Activated naive CD8-positive, alpha-beta T cell treated with anti-CD3 and anti-CD28 coated beads, Interleukin-2, amount 10 ng/mL, durations not matched to agents 7 days and 5 days (primary cell): Measurements from ENCODE around the gene BMERB1. TPM values are rescaled to one million over a fixed set of nuclear protein-coding genes. Genes with fewer than 3 reads are reported as not detected.
"Not testable (repeated sequence)": the region's sequence is repeated elsewhere in the genome, so short reads cannot be mapped to it uniquely, and the experiment has no call there.

Experiments
- ATAC-seq: fragments of 150-1000 bp; cut with Tn5 transposase; one replicate; pipeline ENCODE4 v1.10.0; 2021; ENCODE audit warnings: low read depth, moderate library complexity
- POLR2A ChIA-PET: fragments of 350-600 bp; sonication (Branson Sonifier 250); formaldehyde crosslinking; loops from one replicate; lab custom pipeline; 2021; ENCODE audit warnings: antibody characterized with exemption; lab: Charles Lee
- DNase-seq: peaks from one replicate; pipeline ENCODE4 v3.0.0; 2021
- H3K27ac Mint-ChIP-seq: one replicate; pipeline ENCODE4 v1.8.0; 2022; ENCODE audit warnings: mild to moderate bottlenecking, mixed read lengths
- H3K27me3 Mint-ChIP-seq: one replicate; pipeline ENCODE4 v1.8.0; 2022; ENCODE audit warnings: mild to moderate bottlenecking, moderate library complexity, mixed read lengths
- H3K36me3 Mint-ChIP-seq: one replicate; pipeline ENCODE4 v1.8.0; 2021; ENCODE audit warnings: mild to moderate bottlenecking, mixed read lengths
- H3K4me1 Mint-ChIP-seq: one replicate; pipeline ENCODE4 v1.8.0; 2021; ENCODE audit warnings: mixed read lengths
- H3K4me3 Mint-ChIP-seq: one replicate; pipeline ENCODE4 v1.8.0; 2022; ENCODE audit warnings: mild to moderate bottlenecking, moderate library complexity, mixed read lengths
- H3K9me3 Mint-ChIP-seq: one replicate; pipeline ENCODE4 v1.8.0; 2021; ENCODE audit warnings: mixed read lengths
- total RNA-seq, 2 experiments: library from RNA; stranded (reverse); gene quantifications; one replicate each; pipeline ENCODE4 v1.2.3, GENCODE V29; 2021

The BMERB1 gene
- 1 to 10 TPM; 3.7 to 4.1 TPM for total RNA-seq

GRCh38 chr16:15434425-15435215 is at the start of gene BMERB1:
TSS of gene BMERB1 (plus strand) at chr16:15434588. CDS start at chr16:15434654, 66 bp downstream.
- Mint-ChIP-seq H3K4me3 (peak within 1 kb of the TSS; percentile 83), H3K27me3 (peaks cover 31% of the 10 kb centered on the region), H3K4me1 (peaks cover 10% of the 10 kb centered on the region), H3K27ac (no peak within 1 kb of the TSS), H3K9me3 (no peaks in the 10 kb centered on the region), H3K36me3 (no peaks in the 10 kb centered on the region)
- ATAC-seq: peak; percentile 70
- POLR2A ChIA-PET: no interaction called here
- DNase-seq: peak; percentile 67

GRCh38 chr16:15388060-15388459 is 46.3 kb upstream of the BMERB1 start:
- ATAC-seq, H3K36me3 Mint-ChIP-seq, H3K27ac Mint-ChIP-seq, H3K9me3 Mint-ChIP-seq, POLR2A ChIA-PET, DNase-seq, H3K4me1 Mint-ChIP-seq, H3K4me3 Mint-ChIP-seq, H3K27me3 Mint-ChIP-seq: not testable (repeated sequence)

- H3K4me1 Mint-ChIP-seq, H3K4me3 Mint-ChIP-seq, H3K27ac Mint-ChIP-seq, H3K9me3 Mint-ChIP-seq, H3K36me3 Mint-ChIP-seq, DNase-seq, POLR2A ChIA-PET, ATAC-seq: not testable (repeated sequence)
- H3K27me3 Mint-ChIP-seq: peaks cover 12% of the 10 kb centered on the region
These were observed 44.5 kb upstream of the BMERB1 start for GRCh38 chr16:15389916-15390315.

GRCh38 chr16:15393025-15393424 is 41.4 kb upstream of the BMERB1 start:
- peaks cover 28% of the 10 kb centered on the region for H3K27me3 Mint-ChIP-seq
- H3K4me3 Mint-ChIP-seq, H3K4me1 Mint-ChIP-seq, POLR2A ChIA-PET, ATAC-seq, DNase-seq, H3K9me3 Mint-ChIP-seq, H3K27ac Mint-ChIP-seq, H3K36me3 Mint-ChIP-seq: not testable (repeated sequence)

- H3K36me3 Mint-ChIP-seq, H3K9me3 Mint-ChIP-seq, H3K27ac Mint-ChIP-seq, POLR2A ChIA-PET, H3K4me1 Mint-ChIP-seq, H3K4me3 Mint-ChIP-seq: not testable (repeated sequence)
- ATAC-seq (peak; percentile 45), DNase-seq (peak; percentile 38)
- peaks cover 35% of the 10 kb centered on the region for H3K27me3 Mint-ChIP-seq
These were observed 38.5 kb upstream of the BMERB1 start, which contains the start of gene MPV17L for GRCh38 chr16:15395631-15396508. TSS of gene MPV17L (plus strand) at chr16:15395754. CDS start at chr16:15395898, 144 bp downstream.

GRCh38 chr16:15396509-15396829 is 37.9 kb upstream of the BMERB1 start:
- H3K9me3 Mint-ChIP-seq, H3K36me3 Mint-ChIP-seq, POLR2A ChIA-PET, H3K4me1 Mint-ChIP-seq, H3K4me3 Mint-ChIP-seq, H3K27ac Mint-ChIP-seq, DNase-seq, ATAC-seq: not testable (repeated sequence)
- peaks cover 35% of the 10 kb centered on the region for H3K27me3 Mint-ChIP-seq

- no peak overlapping the region for H3K27ac Mint-ChIP-seq
- peaks cover 1% of the 10 kb centered on the region for H3K9me3 Mint-ChIP-seq
- DNase-seq: no peak
- H3K27me3 Mint-ChIP-seq: peaks cover 35% of the 10 kb centered on the region
- no peak overlapping the region for H3K4me3 Mint-ChIP-seq
- no peaks in the 10 kb centered on the region for H3K4me1 Mint-ChIP-seq
- ATAC-seq: no peak
- H3K36me3 Mint-ChIP-seq: no peaks in the 10 kb centered on the region
- POLR2A ChIA-PET: no interaction called here
These were observed 37.3 kb upstream of the BMERB1 start for GRCh38 chr16:15396948-15397594.

- no peak overlapping the region for H3K27ac Mint-ChIP-seq
- DNase-seq (no peak), ATAC-seq (no peak)
- H3K9me3 Mint-ChIP-seq: no peaks in the 10 kb centered on the region
- POLR2A ChIA-PET: interaction anchor here (0.5 kb wide), 1 partner anchor 62 kb away, joined by 4 read pairs; no protein-coding TSS in a partner anchor
- no peak overlapping the region for H3K4me3 Mint-ChIP-seq
- no peaks in the 10 kb centered on the region for H3K36me3 Mint-ChIP-seq
- no peaks in the 10 kb centered on the region for H3K4me1 Mint-ChIP-seq
- H3K27me3 Mint-ChIP-seq: peaks cover 33% of the 10 kb centered on the region
These were observed 35.6 kb upstream of the BMERB1 start for GRCh38 chr16:15398618-15399316.

GRCh38 chr16:15399317-15399716 is 35.1 kb upstream of the BMERB1 start:
- Mint-ChIP-seq H3K27me3 (peaks cover 29% of the 10 kb centered on the region), H3K9me3 (no peaks in the 10 kb centered on the region), H3K4me3 (no peak overlapping the region), H3K4me1 (no peaks in the 10 kb centered on the region), H3K27ac (no peak overlapping the region), H3K36me3 (no peaks in the 10 kb centered on the region)
- POLR2A ChIA-PET: no interaction called here
- no peak for DNase-seq
- ATAC-seq: no peak

GRCh38 chr16:15400314-15400713 is 34.1 kb upstream of the BMERB1 start:
- ATAC-seq, H3K4me3 Mint-ChIP-seq, POLR2A ChIA-PET, H3K27ac Mint-ChIP-seq, DNase-seq, H3K36me3 Mint-ChIP-seq, H3K9me3 Mint-ChIP-seq, H3K4me1 Mint-ChIP-seq: not testable (repeated sequence)
- H3K27me3 Mint-ChIP-seq: peaks cover 19% of the 10 kb centered on the region

GRCh38 chr16:15401972-15402371 is 32.4 kb upstream of the BMERB1 start:
- H3K27ac Mint-ChIP-seq: no peak overlapping the region
- H3K9me3 Mint-ChIP-seq: no peaks in the 10 kb centered on the region
- H3K4me1 Mint-ChIP-seq: peaks cover 1% of the 10 kb centered on the region
- H3K36me3 Mint-ChIP-seq: no peaks in the 10 kb centered on the region
- ATAC-seq (no peak), DNase-seq (no peak)
- H3K27me3 Mint-ChIP-seq: peaks cover 8% of the 10 kb centered on the region
- no peak overlapping the region for H3K4me3 Mint-ChIP-seq
- POLR2A ChIA-PET: no interaction called here

GRCh38 chr16:15403392-15403995 is 30.9 kb upstream of the BMERB1 start:
- Mint-ChIP-seq H3K36me3 (no peaks in the 10 kb centered on the region), H3K9me3 (no peaks in the 10 kb centered on the region), H3K27ac (no peak overlapping the region), H3K27me3 (peaks cover 5% of the 10 kb centered on the region), H3K4me3 (no peak overlapping the region), H3K4me1 (peaks cover 1% of the 10 kb centered on the region)
- POLR2A ChIA-PET: no interaction called here
- ATAC-seq (no peak), DNase-seq (no peak)
